AG10803 (cell line): ENCODE results near the gene MARK2.

ENCODE experiments used
- DNase-seq: peaks from one replicate; pipeline ENCODE4 v3.0.0; 2010; ENCODE audit warnings: low read depth
- H3K4me3 ChIP-seq: 2 replicates; pipeline ENCODE4 v1.5.1; 2011; ENCODE audit warnings: mild to moderate bottlenecking, low read length, control low read depth
- CTCF ChIP-seq: conservative IDR thresholded peaks from 2 replicates; pipeline ENCODE4 v1.5.1; 2011; ENCODE audit warnings: mild to moderate bottlenecking, low read length, control low read depth, inconsistent platforms

Gene MARK2

DNA sequence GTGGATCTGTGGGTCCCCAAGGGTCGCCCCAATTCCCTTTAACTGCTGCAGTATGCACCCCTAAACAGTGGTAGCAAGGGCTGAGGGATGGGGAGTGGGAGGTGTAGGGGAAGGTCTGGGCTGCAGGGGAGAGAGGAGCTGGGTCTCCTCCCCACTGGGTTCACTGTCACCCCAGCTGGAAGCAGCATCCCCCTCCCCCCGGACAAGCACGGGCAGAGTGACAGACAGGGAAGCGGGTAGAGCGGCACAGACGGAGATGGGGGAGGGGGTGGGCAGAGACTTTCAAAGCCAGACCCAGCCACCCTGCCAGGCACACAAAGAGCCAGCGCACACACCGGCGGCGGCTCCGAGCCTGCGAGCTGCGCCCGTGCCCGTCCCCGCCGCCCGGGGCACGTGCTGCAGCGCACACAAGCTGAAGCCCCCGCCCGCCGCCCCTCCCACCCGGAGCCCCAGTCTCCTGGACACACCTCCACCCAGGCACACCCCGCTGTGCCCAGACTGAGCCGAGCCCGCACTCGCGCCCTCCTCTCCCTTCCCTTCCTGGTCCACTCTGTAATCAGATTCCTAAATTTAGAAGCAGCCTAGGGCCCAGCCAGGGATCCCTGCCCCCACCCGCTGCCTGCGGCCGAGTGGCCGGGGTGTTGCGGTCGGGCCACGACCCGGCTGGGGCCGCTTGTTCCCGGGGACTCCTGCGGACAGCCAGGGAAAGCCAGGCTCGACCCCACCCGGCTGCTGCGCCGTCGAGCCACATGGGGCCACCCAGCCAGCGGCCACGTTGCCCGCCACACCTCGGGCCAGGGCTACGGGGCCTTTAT is 79.0 kb downstream of the MARK2 start:
- peak overlapping the region; percentile 65 for H3K4me3 ChIP-seq
- DNase-seq = peak; percentile 51
- TF ChIP-seq CTCF = no peak

DNA sequence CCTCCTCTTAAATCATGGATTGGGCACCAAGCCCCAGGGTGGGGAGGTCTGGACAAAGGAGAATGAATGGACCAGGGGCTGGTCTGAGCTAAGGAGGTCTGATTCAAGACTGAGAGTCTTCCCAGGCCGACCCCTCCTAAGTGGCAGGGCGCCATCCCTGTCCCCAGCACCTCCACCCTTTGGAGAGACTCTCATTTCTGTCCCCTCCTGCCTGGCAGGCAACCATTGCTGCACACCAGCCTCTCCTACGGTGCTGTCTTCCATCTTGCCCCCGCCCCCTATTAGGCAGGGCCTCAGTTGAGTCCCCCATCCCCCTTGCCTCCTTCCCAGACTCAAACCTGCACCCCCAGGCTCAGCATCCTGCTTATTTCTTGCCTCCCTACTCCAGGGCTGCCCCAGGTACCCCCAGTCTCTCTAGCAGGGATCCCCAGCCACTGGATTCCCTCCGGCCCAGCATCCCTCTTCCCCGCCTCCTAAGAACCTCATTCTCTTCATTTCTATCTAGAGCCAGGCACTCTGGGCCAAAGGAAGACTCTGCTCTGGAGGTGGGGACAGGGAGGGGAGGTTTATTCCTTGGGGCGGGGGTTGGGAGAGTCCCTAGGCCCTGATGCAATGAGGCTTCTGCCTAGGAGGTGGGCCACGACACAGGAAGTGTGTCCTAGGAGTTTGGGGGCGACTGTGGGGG is 79.7 kb downstream of the MARK2 start:
- DNase-seq = peak; percentile 44
- no peak overlapping the region; the same call in 1 of the 2 replicates for H3K4me3 ChIP-seq
- TF ChIP-seq CTCF = no peak

DNA sequence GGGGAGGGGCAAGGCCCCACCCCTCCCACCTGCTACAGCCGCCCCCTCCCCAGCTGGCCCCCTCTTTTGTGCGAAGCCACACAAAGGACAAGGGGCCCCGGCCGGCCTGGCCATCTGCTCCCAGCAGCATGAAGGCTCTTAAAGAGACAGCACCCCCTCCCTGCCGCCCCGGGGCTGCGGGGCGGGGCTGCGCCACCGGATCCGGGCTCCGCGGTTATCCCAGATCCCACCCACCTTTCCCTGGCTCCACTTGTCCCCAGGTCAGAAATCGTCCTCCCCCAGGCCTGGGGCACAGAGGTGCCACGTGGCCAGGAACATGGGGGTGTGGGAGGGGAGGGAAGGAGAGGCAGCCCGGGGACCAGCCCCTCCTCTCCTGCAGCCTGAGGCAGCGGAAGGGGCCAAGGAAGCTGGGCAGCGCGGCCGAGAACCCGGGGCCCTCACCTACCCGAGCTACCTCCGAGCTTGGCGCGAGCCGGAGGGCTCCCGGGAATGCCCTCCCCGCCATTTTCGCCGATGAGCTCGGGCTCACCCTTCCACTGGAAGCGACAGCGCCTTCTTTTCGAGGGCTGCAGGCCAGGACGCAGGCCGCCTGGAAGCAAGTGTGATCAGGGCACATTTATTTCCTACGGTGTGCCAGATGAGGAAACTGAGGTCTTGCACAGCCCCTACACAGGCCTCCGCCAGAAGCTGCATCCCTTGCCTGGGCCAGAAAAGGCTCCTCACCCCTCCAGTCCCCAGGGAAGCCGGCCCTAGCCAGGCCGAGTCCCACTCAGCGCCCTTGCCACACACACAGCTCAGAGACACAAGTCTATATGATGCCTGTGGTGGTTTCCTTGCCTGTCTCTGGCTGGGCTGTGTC is 80.6 kb downstream of the MARK2 start:
- DNase-seq = no peak
- H3K4me3 ChIP-seq = peak overlapping the region; percentile 37
- no peak for TF ChIP-seq CTCF

GRCh38 chr11:63920126-63920938 is 81.4 kb downstream of the MARK2 start:
- TF ChIP-seq CTCF = no peak
- DNase-seq = peak; percentile 37
- no peak overlapping the region for H3K4me3 ChIP-seq

DNA sequence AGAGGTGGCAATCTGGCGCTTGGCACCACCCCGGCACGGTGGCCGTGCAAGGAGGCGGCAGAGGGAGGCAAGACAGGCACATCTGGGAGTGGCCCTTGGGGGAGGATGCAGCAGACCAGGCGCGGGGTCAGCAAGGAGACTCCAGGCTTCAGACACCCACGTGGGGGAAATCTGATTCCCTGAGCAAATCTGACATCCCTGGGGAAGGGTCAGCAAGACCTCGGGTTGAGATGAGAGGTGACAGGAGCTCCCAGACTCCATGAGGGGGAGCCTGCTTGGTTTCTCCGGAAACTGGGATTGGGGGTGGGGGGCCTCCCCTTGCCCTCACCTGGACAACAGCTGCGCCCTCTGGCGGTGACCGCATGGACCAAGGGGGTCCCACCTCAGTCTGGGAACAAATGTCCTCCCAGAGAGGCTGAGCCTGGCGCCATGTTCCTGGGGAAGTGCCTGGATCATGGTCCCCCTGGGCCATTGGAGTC is 82.1 kb downstream of the MARK2 start:
- no peak overlapping the region for H3K4me3 ChIP-seq

More for the DNA sequence above, 82.1 kb downstream of the MARK2 start:
- TF ChIP-seq CTCF = peak; percentile 39
- DNase-seq = no peak
